Liver (tissue), 9 donors: Measurements from ENCODE around the gene CACNA1F. TPM values are rescaled to one million over a fixed set of nuclear protein-coding genes. Genes with fewer than 3 reads are reported as not detected.

Experiments used
- DNase-seq: peaks from one replicate; pipeline ENCODE4 v3.0.0-alpha.2; 2017; ENCODE audit warnings: low spot score
- H3K27ac ChIP-seq, 2 donors: one replicate each; pipeline ENCODE4 v1.7.0; 2013; ENCODE audit warnings: inconsistent platforms in 2 of 2, low read length in 2 of 2, control low read depth in 1 of 2, low read depth in 1 of 2, mild to moderate bottlenecking in 1 of 2
- H3K27me3 ChIP-seq, 4 donors: one replicate each; pipeline versions ENCODE4 v1.6.1 to v1.7.0; 2013; ENCODE audit warnings: low read length in 3 of 4, inconsistent platforms in 1 of 4, mild to moderate bottlenecking in 1 of 4, moderate library complexity in 1 of 4; ENCODE audit not compliant: control insufficient read depth in 4 of 4, insufficient read depth in 4 of 4
- H3K36me3 ChIP-seq, 4 donors: one replicate each; pipeline versions ENCODE4 v1.6.1 to v1.7.0; 2013; ENCODE audit warnings: low read length in 3 of 4, mild to moderate bottlenecking in 3 of 4, low read depth in 1 of 4, moderate library complexity in 1 of 4; ENCODE audit not compliant: control insufficient read depth in 4 of 4, insufficient read depth in 3 of 4
- H3K4me1 ChIP-seq, 4 donors: one replicate each; pipeline versions ENCODE4 v1.6.1 to v1.7.0; 2013; ENCODE audit warnings: low read length in 3 of 4, mild to moderate bottlenecking in 3 of 4, moderate library complexity in 1 of 4; ENCODE audit not compliant: control insufficient read depth in 4 of 4, insufficient read depth in 4 of 4
- H3K4me3 ChIP-seq, 3 donors: one replicate each; pipeline versions ENCODE4 v1.6.1 to v1.7.0; 2013; ENCODE audit warnings: low read length in 3 of 3, control low read depth in 1 of 3, low read depth in 1 of 3, mild to moderate bottlenecking in 1 of 3
- H3K9ac ChIP-seq, 2 donors: one replicate each; pipeline ENCODE4 v1.7.0; 2013; ENCODE audit warnings: low read length in 2 of 2, mild to moderate bottlenecking in 2 of 2, moderate library complexity in 2 of 2, control low read depth in 1 of 2, low read depth in 1 of 2
- H3K9me3 ChIP-seq, 4 donors: one replicate each; pipeline versions ENCODE4 v1.6.1 to v1.7.0; 2013; ENCODE audit warnings: low read length in 3 of 4; ENCODE audit not compliant: control insufficient read depth in 4 of 4
- ATF3 ChIP-seq: IDR thresholded peaks from 2 replicates; pipeline ENCODE4 v1.6.1; 2016; ENCODE audit warnings: antibody characterized with exemption
- EGR1 ChIP-seq, 2 donors: IDR thresholded peaks; 2 replicates each; pipeline ENCODE4 v1.6.1; 2016 to 2018; ENCODE audit warnings: antibody characterized with exemption in 2 of 2, low read depth in 2 of 2
- FOXA1 ChIP-seq: IDR thresholded peaks from 2 replicates; pipeline ENCODE4 v1.6.1; 2016; ENCODE audit warnings: antibody characterized with exemption
- HNF4A ChIP-seq, 2 donors: conservative IDR thresholded peaks; 2 replicates each; pipeline ENCODE4 v1.6.1; 2016; ENCODE audit warnings: antibody characterized with exemption in 2 of 2, mild to moderate bottlenecking in 2 of 2
- HNF4G ChIP-seq: IDR thresholded peaks from 2 replicates; pipeline ENCODE4 v1.6.1; 2016; ENCODE audit warnings: antibody characterized with exemption
- JUND ChIP-seq, 2 donors: IDR thresholded peaks; 2 replicates each; pipeline ENCODE4 v1.6.1; 2016; ENCODE audit warnings: antibody characterized with exemption in 2 of 2
- NR2F2 ChIP-seq: IDR thresholded peaks from 2 replicates; pipeline ENCODE4 v1.6.1; 2016; ENCODE audit warnings: antibody characterized with exemption
- RAD21 ChIP-seq, 2 donors: IDR thresholded peaks; 2 replicates each; pipeline ENCODE4 v1.6.1; 2016; ENCODE audit warnings: antibody characterized with exemption in 2 of 2, mild to moderate bottlenecking in 2 of 2
- REST ChIP-seq: IDR thresholded peaks from 2 replicates; pipeline ENCODE4 v1.6.1; 2016; ENCODE audit warnings: antibody characterized with exemption, mild to moderate bottlenecking
- RXRA ChIP-seq, 2 donors: IDR thresholded peaks; 2 replicates each; pipeline ENCODE4 v1.6.1; 2017 to 2018; ENCODE audit warnings: antibody characterized with exemption in 2 of 2, mild to moderate bottlenecking in 1 of 2
- SP1 ChIP-seq: IDR thresholded peaks from 2 replicates; pipeline ENCODE4 v1.6.1; 2018; ENCODE audit warnings: antibody characterized with exemption, mild to moderate bottlenecking
- TAF1 ChIP-seq: conservative IDR thresholded peaks from 2 replicates; pipeline ENCODE4 v1.6.1; 2016; ENCODE audit warnings: antibody characterized with exemption, mild to moderate bottlenecking
- YY1 ChIP-seq: IDR thresholded peaks from 2 replicates; pipeline ENCODE4 v1.6.1; 2016; ENCODE audit warnings: antibody characterized with exemption, mild to moderate bottlenecking
- ZBTB33 ChIP-seq: IDR thresholded peaks from 2 replicates; pipeline ENCODE4 v1.6.1; 2016; ENCODE audit warnings: antibody characterized with exemption
- WGBS: extraction: QIAGEN DNeasy Blood & Tissue Kit; methylation state at CpG from one replicate; pipeline ENCODE4 v1.1.7; 2013; 5-methylcytosine and 5-hydroxymethylcytosine counted together
- polyA plus RNA-seq, 2 donors: library from polyadenylated mRNA; stranded (reverse) in 1 of 2; unstranded in 1 of 2; fragments of 200-250 nt in 1 of 2; fragments of >200 nt in 1 of 2; fragmentation: Nextera tagmentation in 1 of 2; extraction: Ambion mirVana in 1 of 2; gene quantifications; one replicate each; pipeline versions ENCODE4 v1.2.1 to v1.2.3, GENCODE V29; 2013 to 2015
- total RNA-seq, 2 donors: library from RNA; depleted of rRNA; stranded (reverse); fragments of >200 nt; gene quantifications; one replicate each; pipeline ENCODE4 v1.2.3, GENCODE V29; 2014
- TF ChIP-seq, protein P1 (sequence below): IDR thresholded peaks from 2 replicates; pipeline ENCODE4 v1.6.1; 2016; ENCODE audit warnings: antibody characterized with exemption
- TF ChIP-seq, protein P2 (sequence below): fragments of 150-350 bp; IDR thresholded peaks from 2 replicates; pipeline ENCODE4 v1.5.1; 2017; ENCODE audit warnings: improper control_type of control experiment, low read depth, low read length; ENCODE audit not compliant: missing input control
- donor health status: healthy.
- donor health status: healthy.
- donor health status: healthy.
- donor health status: healthy.
- donor health status: healthy.

Gene CACNA1F
- total and polyA plus RNA-seq, 4 donors, result 0.03 TPM; not detected in 3

DNA sequence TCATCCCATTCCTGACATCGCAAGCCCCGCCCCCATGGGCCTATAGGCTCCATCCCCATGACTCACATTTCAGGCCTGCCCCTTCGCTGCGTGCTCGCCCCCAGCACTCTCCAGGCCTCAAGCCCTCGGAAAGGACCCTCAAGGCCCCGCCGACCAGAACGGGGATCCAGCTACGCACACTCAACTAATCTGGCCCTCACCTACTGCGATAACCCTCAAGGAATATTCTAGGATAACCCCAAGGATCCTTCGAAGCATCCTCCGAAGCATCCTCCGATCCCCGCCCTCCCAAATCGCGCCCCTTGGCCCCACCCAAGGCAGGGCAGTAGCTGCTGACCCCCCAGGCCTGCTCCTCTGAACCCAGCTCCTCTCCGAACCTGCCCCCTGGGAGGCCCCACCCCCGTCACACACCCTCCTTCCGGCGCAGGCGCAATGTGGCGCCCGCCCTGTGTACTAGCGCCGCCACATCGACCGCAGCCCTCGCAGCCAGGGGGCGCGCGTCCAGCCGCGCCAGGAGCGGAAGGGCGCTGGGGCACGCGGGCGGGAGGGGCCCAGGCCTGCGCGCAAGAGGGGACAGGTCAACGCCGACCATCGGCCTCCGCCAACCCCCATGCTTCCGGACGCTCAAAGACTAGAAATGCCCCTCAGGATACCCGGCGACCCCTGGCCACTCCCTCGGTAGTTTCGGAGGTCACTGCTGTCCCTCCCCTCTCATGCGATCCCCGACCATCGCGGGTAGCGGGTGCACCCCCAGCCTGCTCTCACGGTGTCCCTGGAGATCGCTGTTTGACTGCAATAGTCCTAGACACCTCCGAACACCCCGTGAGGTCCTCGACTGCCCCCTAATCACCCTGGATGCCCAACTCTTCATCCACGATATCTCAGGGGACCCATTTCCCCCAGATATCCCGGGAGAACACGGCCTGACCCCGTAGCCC, 77.0 kb downstream of the CACNA1F start:
- Histone ChIP-seq H3K4me3 (peak overlapping the region; percentile 23 to 70 (median 54)), H3K4me1 (peaks cover 0 to 4% (median 1%) of the 10 kb centered on the region in 4 donors), H3K27ac (peak overlapping the region; percentile 82), H3K27me3 (no peaks in the 10 kb centered on the region), H3K36me3 (no peaks in the 10 kb centered on the region), H3K9me3 (no peaks in the 10 kb centered on the region), H3K9ac (peak overlapping the region in 1 of 2 donors; percentile 47)
- DNase-seq, result peak; percentile 89
- whole genome bisulfite sequencing, result 4% methylated on average over 65 of the region's 65 CpGs
- TF ChIP-seq HNF4A (conservative IDR thresholded peaks at IDR 0.05) (peak in 1 of 2 donors; percentile 11), EGR1 (IDR thresholded peaks at IDR 0.05; ENCODE audit: low read depth in 2 of 2) (no peak), RAD21 (IDR thresholded peaks at IDR 0.05) (peak; percentile 35 to 60), FOXA1 (no peak), SP1 (no peak), REST (no peak), TAF1 (no peak), HNF4G (no peak), RXRA (IDR thresholded peaks at IDR 0.05) (no peak), ATF3 (no peak), JUND (IDR thresholded peaks at IDR 0.05) (no peak), NR2F2 (no peak), YY1 (no peak), ZBTB33 (no peak)
- TF ChIP-seq, protein P1, sequence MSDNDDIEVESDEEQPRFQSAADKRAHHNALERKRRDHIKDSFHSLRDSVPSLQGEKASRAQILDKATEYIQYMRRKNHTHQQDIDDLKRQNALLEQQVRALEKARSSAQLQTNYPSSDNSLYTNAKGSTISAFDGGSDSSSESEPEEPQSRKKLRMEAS, result no peak
- TF ChIP-seq, protein P2, sequence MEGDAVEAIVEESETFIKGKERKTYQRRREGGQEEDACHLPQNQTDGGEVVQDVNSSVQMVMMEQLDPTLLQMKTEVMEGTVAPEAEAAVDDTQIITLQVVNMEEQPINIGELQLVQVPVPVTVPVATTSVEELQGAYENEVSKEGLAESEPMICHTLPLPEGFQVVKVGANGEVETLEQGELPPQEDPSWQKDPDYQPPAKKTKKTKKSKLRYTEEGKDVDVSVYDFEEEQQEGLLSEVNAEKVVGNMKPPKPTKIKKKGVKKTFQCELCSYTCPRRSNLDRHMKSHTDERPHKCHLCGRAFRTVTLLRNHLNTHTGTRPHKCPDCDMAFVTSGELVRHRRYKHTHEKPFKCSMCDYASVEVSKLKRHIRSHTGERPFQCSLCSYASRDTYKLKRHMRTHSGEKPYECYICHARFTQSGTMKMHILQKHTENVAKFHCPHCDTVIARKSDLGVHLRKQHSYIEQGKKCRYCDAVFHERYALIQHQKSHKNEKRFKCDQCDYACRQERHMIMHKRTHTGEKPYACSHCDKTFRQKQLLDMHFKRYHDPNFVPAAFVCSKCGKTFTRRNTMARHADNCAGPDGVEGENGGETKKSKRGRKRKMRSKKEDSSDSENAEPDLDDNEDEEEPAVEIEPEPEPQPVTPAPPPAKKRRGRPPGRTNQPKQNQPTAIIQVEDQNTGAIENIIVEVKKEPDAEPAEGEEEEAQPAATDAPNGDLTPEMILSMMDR, result peak; percentile 63
